Neural progenitor cell (in vitro differentiated cells): ENCODE data around the gene SFMBT1.

Experiments used
- CTCF ChIP-seq: fragments of 200-600 bp; sonication (generic); IDR thresholded peaks from 2 replicates; pipeline ENCODE4 v1.5.1; 2017; ENCODE audit warnings: antibody characterized with exemption, mild to moderate bottlenecking
- EZH2 ChIP-seq: fragments of 200-600 bp; sonication (generic); IDR thresholded peaks from 2 replicates; pipeline ENCODE4 v1.6.1; 2017; ENCODE audit warnings: antibody characterized with exemption, mild to moderate bottlenecking, moderate library complexity

DNA sequence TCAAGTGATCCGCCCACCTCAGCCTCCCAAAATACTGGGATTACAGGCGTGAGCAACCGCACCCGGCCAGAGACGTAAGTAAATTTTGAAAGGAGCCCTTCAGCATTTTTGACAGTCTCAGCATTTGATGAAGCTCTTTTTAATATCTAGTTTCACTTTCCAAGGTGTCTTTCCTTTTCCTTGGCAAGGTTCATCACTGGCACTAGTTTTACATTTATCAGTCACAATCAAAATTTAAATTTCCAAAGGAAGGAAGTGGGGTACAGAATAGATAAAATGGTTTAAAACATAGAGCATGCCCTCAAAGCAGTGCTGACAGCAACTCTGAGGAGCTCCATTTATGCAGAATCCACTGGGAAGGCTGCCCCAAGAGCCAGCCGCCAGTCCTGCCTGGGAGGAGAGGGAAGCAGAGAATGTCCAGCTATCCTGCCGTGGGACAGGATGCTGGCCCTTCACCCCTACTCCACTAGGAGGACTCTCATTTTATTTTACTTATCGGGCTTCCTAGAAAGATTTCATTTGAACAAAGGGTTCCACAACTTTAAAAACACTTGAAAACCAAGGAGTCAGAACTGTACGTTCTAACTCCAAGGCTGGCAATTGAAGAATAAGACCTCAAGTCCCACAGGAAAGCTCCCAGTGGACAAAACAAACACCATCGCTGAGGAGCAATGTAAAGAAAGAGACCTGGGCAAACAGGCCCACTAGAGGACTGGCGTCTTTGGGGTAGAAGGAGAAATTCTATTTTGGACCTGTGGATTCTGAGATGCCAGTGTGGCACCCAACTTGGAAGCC, 9.9 kb downstream of the SFMBT1 start:
- TF ChIP-seq CTCF (no peak), EZH2 (no peak)
